ENCODE results near the gene GCAT. TPM values are rescaled to one million over a fixed set of nuclear protein-coding genes. Genes with fewer than 3 reads are reported as not detected.

Gene GCAT
- 10 to 100 TPM in 1 of 2 donors, 1 to 10 TPM in 1; 9.6 to 16.7 TPM for total RNA-seq

DNA sequence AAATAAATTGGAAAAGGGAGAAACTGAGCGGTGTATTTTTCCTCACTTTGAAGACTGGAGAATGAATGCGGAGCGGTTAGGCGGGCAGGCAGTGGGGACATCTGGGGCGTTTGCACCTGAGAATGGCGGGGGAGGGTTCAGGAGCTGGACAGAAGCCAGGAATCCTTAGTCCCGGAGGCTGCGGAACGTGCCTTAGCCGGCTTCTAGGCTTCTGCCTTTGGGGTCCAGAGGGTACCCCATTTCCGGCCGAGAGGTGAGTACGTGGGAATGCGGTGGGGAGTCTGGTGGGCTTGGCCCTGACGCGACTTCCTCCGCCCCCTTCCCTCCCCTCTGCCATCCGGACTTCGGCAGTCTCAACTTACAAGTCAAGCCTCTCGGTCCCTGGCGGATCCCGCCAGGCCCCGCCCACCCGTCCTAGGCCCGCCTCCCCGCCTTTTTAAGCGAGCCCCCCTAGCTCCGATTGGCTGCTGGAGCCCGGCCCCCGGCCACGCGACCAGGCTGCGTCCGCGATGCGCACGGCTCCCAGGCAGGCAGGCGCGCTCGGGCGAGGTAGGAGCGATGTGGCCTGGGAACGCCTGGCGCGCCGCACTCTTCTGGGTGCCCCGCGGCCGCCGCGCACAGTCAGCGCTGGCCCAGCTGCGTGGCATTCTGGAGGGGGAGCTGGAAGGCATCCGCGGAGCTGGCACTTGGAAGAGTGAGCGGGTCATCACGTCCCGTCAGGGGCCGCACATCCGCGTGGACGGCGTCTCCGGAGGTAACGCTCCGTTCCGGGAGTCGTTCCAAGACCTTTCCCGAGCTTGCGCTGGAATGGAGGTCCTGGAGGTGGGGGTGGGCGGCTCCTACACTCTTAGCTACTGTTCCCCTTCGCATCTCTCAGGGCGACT, at the start of gene GCAT:
Gene GCAT (plus strand): TSS at position 525 of the 884 bp plus-strand sequence. CDS start 34 bp downstream, at position 559.

DNA sequence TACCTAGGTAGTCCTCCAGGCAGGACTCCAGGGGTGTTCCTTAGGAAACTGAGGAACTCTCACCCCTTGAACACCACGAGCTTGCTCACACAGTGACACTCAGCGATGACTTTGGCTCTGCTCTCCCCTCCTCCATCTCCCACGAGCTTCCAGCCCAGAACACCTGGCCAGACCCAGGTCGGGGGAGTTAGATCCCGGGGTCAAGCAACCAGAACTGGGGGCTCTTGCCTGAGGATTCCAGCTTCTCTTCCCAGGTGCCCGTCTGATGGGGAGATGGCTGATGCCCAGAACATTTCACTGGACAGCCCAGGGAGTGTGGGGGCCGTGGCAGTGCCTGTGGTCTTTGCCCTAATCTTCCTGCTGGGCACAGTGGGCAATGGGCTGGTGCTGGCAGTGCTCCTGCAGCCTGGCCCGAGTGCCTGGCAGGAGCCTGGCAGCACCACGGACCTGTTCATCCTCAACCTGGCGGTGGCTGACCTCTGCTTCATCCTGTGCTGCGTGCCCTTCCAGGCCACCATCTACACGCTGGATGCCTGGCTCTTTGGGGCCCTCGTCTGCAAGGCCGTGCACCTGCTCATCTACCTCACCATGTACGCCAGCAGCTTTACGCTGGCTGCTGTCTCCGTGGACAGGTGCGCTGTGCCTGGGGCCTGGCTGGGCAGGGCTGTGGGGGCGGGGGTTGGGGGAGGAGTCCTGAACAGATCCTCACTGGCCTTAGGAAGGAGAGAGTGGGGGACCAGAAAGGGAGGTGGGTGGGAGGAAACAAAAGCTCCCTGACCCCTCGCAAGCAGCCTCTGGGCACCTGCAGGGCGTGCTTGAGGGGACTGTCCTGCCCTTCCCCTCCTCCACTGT, 15.6 kb downstream of the GCAT start, which contains the start of gene GALR3:
Gene GALR3 (plus strand): TSS at position 249 of the 852 bp plus-strand sequence. CDS start 25 bp downstream, at position 274.

DNA sequence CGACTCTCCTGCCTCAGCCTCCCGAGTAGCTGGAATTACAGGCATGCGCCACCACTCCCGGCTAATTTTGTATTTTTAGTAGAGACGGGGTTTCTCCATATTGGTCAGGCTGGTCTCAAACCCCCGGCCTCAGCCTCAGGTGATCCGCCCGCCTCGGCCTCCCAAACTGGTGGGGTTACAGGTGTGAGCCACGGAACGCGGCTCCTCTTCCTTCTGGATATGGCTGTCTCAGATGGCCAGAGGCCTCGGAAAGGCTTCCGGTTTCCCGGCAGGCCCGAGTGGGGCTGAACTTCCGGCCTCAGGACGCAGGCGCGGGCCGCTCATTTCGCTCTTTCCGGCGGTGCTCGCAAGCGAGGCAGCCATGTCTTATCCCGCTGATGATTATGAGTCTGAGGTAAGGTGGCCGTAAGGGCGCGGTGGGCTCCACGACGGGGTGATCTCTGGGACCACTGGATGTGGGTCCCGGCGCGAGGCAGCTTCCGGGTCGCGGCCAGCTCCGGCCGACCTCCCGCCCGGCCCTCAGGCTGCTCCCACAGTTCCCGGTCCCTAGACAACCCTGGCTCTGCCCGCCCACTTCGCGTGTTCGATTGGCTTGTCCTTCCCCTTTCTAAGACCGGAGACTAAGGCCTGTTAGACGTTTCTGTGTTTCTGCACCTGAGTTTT, 41.5 kb downstream of the GCAT start, which contains the start of gene EIF3L:
Gene EIF3L (plus strand): TSS at position 331 of the 663 bp plus-strand sequence. CDS start 31 bp downstream, at position 362.

Small RNA genes lying within 50 kb of the gene (small RNA-seq; reads per million reads assigned to genes)
- gene MIR659, result 2.0 to 5.0 reads per million in 2 donors

Other genes with a start within 250 kb of the GCAT start
- 10 to 100 TPM; 18.3 to 23.4 TPM for gene CDC42EP1, start 247.5 kb upstream of the GCAT start, total RNA-seq
- gene LGALS2, start 227.8 kb upstream of the GCAT start, total RNA-seq, result not detected
- gene GGA1, start 199.1 kb upstream of the GCAT start, total RNA-seq, result 10 to 100 TPM; 53.6 to 57.8 TPM
- 10 to 100 TPM in 1 of 2 donors, 1 to 10 TPM in 1; 2.1 to 18.6 TPM for gene SH3BP1, start 168.3 kb upstream of the GCAT start, total RNA-seq
- gene PDXP, start 149.2 kb upstream of the GCAT start, total RNA-seq, result 10 to 100 TPM; 23.4 to 30.6 TPM
- 1,000 to 10,000 TPM; 1,804 to 2,514 TPM for gene LGALS1, start 132.3 kb upstream of the GCAT start, total RNA-seq
- gene NOL12, start 121.6 kb upstream of the GCAT start, total RNA-seq, result 10 to 100 TPM; 14.1 to 38.0 TPM
- 10 to 100 TPM; 40.6 to 54.6 TPM for gene TRIOBP, start 110.9 kb upstream of the GCAT start, total RNA-seq
- not detected for gene GALR3, start 15.4 kb downstream of the GCAT start, total RNA-seq
- 10 to 100 TPM; 78.3 to 82.6 TPM for gene ANKRD54, start 36.4 kb downstream of the GCAT start, total RNA-seq
- gene EIF3L, start 41.5 kb downstream of the GCAT start, total RNA-seq, result 100 to 1,000 TPM; 159 to 240 TPM
- gene MICALL1, start 98.4 kb downstream of the GCAT start, total RNA-seq, result 10 to 100 TPM; 24.8 to 33.6 TPM
- gene C22orf23, start 145.7 kb downstream of the GCAT start, total RNA-seq, result under 1 TPM in 1 of 2 donors, not detected in 1; 0.34 TPM
- gene POLR2F, start 145.8 kb downstream of the GCAT start, total RNA-seq, result 10 to 100 TPM; 48.2 to 64.9 TPM
- gene SOX10, start 176.6 kb downstream of the GCAT start, total RNA-seq, result 100 to 1,000 TPM; 272 to 296 TPM
- gene PICK1, start 249.5 kb downstream of the GCAT start, total RNA-seq, result 10 to 100 TPM; 21.0 to 22.0 TPM